ENCODE results near the gene TACR2. TPM values are rescaled to one million over a fixed set of nuclear protein-coding genes. Genes with fewer than 3 reads are reported as not detected.
A peak's percentile ranks its signal among the peaks of the same experiment; 100 is the strongest.

TACR2 gene
- polyA plus RNA-seq, 1 experiment = not detected

DNA sequence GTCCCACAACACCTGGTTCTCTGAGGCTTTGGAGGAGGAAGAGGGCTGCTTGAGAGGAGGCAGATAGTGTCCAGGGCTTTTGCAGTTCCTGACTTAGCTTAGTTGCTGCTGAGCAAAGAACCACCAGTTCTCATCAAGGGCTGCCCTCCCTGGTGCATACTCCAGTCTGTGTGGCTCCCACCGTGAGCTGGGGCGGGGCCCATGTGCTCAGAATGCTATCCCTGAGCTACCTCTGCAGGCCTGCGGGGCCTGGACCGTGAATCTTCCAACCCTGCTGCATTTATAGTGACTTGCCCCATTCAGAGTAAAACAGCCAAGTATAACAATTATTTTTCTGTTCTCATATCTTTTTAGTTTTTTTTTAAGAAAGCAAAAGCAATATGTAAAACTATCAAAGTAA, 49.2 kb downstream of the TACR2 start:
- DNase-seq (ENCODE audit: low read depth, low spot score) = no peak
- Histone ChIP-seq H3K9me3 (ENCODE audit: control insufficient read depth, insufficient read depth, low read length) (no peaks in the 10 kb centered on the region), H3K4me3 (ENCODE audit: low read depth, low read length) (no peak overlapping the region), H3K27me3 (ENCODE audit: control insufficient read depth, insufficient read depth, low read length) (no peaks in the 10 kb centered on the region), H3K27ac (ENCODE audit: low read depth, low read length) (no peak overlapping the region)
- CTCF ChIA-PET = no interaction called here
- POLR2A ChIA-PET = no interaction called here
- TF ChIP-seq, protein P1, sequence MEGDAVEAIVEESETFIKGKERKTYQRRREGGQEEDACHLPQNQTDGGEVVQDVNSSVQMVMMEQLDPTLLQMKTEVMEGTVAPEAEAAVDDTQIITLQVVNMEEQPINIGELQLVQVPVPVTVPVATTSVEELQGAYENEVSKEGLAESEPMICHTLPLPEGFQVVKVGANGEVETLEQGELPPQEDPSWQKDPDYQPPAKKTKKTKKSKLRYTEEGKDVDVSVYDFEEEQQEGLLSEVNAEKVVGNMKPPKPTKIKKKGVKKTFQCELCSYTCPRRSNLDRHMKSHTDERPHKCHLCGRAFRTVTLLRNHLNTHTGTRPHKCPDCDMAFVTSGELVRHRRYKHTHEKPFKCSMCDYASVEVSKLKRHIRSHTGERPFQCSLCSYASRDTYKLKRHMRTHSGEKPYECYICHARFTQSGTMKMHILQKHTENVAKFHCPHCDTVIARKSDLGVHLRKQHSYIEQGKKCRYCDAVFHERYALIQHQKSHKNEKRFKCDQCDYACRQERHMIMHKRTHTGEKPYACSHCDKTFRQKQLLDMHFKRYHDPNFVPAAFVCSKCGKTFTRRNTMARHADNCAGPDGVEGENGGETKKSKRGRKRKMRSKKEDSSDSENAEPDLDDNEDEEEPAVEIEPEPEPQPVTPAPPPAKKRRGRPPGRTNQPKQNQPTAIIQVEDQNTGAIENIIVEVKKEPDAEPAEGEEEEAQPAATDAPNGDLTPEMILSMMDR (IDR thresholded peaks at IDR 0.05; ENCODE audit: low read depth, low read length) = no peak

DNA sequence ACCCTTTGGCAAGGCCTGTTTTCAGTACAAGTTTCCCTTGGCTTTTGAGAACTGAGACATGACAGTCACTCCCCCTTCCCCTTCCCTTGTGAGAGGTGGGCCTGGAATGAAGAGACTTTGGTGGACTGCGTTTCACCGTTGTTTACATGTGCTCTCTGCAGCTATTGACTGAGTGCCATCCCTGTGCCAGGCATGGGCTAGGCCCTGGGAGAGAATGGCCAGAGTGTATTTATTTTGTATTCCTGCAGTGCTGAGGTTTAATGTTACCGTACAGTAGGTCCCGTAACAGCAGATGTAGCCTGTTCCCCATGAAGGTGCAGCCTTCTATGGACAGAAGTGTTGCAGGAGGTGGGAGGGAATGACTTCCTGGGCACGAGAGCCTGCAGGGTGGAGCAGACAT, 50.0 kb downstream of the TACR2 start:
- Histone ChIP-seq H3K27me3 (ENCODE audit: control insufficient read depth, insufficient read depth, low read length) (no peaks in the 10 kb centered on the region), H3K4me3 (ENCODE audit: low read depth, low read length) (no peak overlapping the region), H3K9me3 (ENCODE audit: control insufficient read depth, insufficient read depth, low read length) (no peaks in the 10 kb centered on the region), H3K27ac (ENCODE audit: low read depth, low read length) (no peak overlapping the region)
- TF ChIP-seq, protein P1 (IDR thresholded peaks at IDR 0.05; ENCODE audit: low read depth, low read length) = no peak
- no peak for DNase-seq (ENCODE audit: low read depth, low spot score)
- ChIA-PET CTCF (no interaction called here), POLR2A (interaction anchor here (0.5 kb wide), 1 partner anchor 8 kb away, joined by 3 read pairs; no protein-coding TSS in a partner anchor)

DNA sequence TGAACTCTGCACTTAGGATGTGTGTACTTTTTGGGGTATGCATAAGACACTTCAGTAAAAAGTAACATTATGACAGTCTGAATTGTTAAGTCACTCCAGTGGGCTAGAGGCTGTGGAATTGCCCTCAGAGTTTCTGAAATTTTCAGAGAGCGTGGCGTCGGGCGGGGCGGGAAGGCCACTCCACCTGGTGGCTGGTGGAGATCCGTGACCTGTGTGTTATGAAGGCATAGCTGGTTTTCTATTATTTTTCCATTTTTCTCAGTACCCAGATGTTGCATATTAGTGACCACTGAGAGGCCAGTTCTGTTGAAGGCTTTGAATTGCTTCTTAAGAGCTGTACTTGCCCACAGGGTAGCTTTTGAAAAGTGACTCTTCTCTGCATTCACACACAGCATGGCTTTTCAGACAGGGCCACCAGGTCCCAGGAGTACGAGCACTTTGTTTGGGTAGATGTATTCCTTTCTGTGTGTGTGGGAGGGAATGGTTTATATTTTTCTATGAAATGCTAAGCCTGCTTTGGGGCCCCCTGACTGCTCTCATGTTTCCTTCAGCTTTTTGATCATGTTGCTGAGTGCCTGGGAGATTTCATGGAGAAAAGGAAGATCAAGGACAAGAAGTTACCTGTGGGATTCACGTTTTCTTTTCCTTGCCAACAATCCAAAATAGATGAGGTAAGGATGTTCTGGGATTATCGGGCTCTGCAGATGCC, 52.3 kb downstream of the TACR2 start:
- peak overlapping the region; percentile 40 for H3K27ac ChIP-seq (ENCODE audit: low read depth, low read length)

DNA sequence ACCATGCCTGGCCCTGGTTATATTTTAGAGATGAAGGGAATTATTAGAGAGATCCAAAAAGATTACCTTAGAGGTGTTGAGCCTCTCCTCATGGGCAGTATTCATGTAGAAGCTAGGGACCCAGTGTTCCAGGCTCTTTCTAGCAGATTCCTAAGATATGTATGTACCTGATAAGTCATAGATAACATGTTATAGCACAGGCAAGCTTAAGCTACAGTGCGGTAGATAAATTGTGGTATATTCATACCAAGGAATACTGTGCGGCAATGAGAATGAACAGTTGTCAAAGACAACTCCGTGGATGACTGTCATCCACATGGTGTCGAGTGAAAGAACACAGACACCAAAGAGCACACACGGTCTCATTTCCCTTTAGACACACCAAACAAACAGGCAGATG, 53.1 kb downstream of the TACR2 start:
- POLR2A ChIA-PET = interaction anchor here (0.6 to 0.7 kb wide), 2 partner anchors 18 to 37 kb away, joined by 3 to 9 read pairs; no protein-coding TSS in a partner anchor
- no peaks in the 10 kb centered on the region for H3K9me3 ChIP-seq (ENCODE audit: control insufficient read depth, insufficient read depth, low read length)
- H3K27me3 ChIP-seq (ENCODE audit: control insufficient read depth, insufficient read depth, low read length) = no peaks in the 10 kb centered on the region
- DNase-seq (ENCODE audit: low read depth, low spot score) = no peak
- H3K27ac ChIP-seq (ENCODE audit: low read depth, low read length) = no peak overlapping the region
- CTCF ChIA-PET = interaction anchor here (1.2 kb wide), 1 partner anchor 20 kb away, joined by 3 read pairs; no protein-coding TSS in a partner anchor
- H3K4me3 ChIP-seq (ENCODE audit: low read depth, low read length) = no peak overlapping the region
- TF ChIP-seq, protein P1 (IDR thresholded peaks at IDR 0.05; ENCODE audit: low read depth, low read length) = no peak

More for the DNA sequence above, 52.3 kb downstream of the TACR2 start:
- Histone ChIP-seq H3K4me3 (ENCODE audit: low read depth, low read length) (no peak overlapping the region), H3K27me3 (ENCODE audit: control insufficient read depth, insufficient read depth, low read length) (no peaks in the 10 kb centered on the region), H3K9me3 (ENCODE audit: control insufficient read depth, insufficient read depth, low read length) (no peaks in the 10 kb centered on the region)
- DNase-seq (ENCODE audit: low read depth, low spot score) = no peak
- CTCF ChIA-PET = interaction anchor here (1.2 to 1.5 kb wide), 2 partner anchors 19 to 43 kb away, joined by 3 read pairs; no protein-coding TSS in a partner anchor
- TF ChIP-seq, protein P1 (IDR thresholded peaks at IDR 0.05; ENCODE audit: low read depth, low read length) = no peak
- POLR2A ChIA-PET = interaction anchor here (0.7 kb wide), 1 partner anchor 19 kb away, joined by 3 read pairs; no protein-coding TSS in a partner anchor

DNA sequence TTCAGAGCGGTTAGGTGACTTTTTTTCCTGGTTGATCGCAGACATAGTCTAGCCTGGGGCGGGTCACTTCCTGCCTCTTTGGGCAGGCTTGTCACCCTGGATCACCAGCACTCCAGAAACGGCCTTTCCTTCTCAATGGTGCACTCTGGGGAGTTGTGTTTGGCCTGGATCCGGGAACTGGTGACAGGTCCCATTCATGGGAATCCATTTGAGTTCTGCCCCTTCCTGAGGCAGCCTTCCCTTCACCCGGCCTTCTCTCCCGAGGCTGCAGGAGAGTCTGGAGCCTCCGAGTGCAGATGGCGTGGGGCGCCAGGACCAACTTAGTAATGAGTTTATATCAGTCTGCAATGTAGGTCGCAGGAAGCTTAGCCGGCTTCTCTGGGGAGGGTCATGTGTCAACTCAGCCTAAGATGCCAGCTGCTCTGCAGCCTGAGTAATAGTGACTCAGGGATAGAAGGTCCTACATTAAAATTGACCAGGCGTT, 54.2 kb downstream of the TACR2 start:
- ChIA-PET CTCF (no interaction called here), POLR2A (interaction anchor here (0.6 kb wide), 1 partner anchor 56 kb away, joined by 3 read pairs; no protein-coding TSS in a partner anchor)
- H3K9me3 ChIP-seq (ENCODE audit: control insufficient read depth, insufficient read depth, low read length) = no peaks in the 10 kb centered on the region
- peak overlapping the region; percentile 57 for H3K27ac ChIP-seq (ENCODE audit: low read depth, low read length)
- H3K27me3 ChIP-seq (ENCODE audit: control insufficient read depth, insufficient read depth, low read length) = no peaks in the 10 kb centered on the region
- TF ChIP-seq, protein P1 (IDR thresholded peaks at IDR 0.05; ENCODE audit: low read depth, low read length) = no peak
- no peak overlapping the region for H3K4me3 ChIP-seq (ENCODE audit: low read depth, low read length)
- peak; percentile 45 for DNase-seq (ENCODE audit: low read depth, low spot score)
